GM20431 (cell line): Measurements from ENCODE around the gene TRMU.
"Not testable (repeated sequence)": the region's sequence is repeated elsewhere in the genome, so short reads cannot be mapped to it uniquely, and the experiment has no call there.

Experiments used
- in situ Hi-C: fragments of 300-500 bp; cut with MseI, MboI; formaldehyde crosslinking; loops from one replicate; pipeline ENCODE4 v1.15.0; 2020; ENCODE audit warnings: low sequenced_read_pairs; ENCODE audit not compliant: unreplicated experiment

The TRMU gene

GRCh38 chr22:46399251-46400024 lies 63.9 kb downstream of the TRMU start:
- in situ Hi-C loops = no loop called here

GRCh38 chr22:46401370-46401769 lies 65.9 kb downstream of the TRMU start:
- in situ Hi-C loops = no loop called here

GRCh38 chr22:46402505-46402904 lies 67.0 kb downstream of the TRMU start:
- in situ Hi-C loops = no loop called here

GRCh38 chr22:46403880-46404279 lies 68.4 kb downstream of the TRMU start:
- in situ Hi-C loops = not testable (repeated sequence)

- in situ Hi-C loops = no loop called here
These were observed 70.4 kb downstream of the TRMU start for GRCh38 chr22:46405901-46406300.

GRCh38 chr22:46406349-46406748 lies 70.8 kb downstream of the TRMU start:
- in situ Hi-C loops = no loop called here

GRCh38 chr22:46406791-46407190 lies 71.3 kb downstream of the TRMU start:
- in situ Hi-C loops = no loop called here
